ENCODE data around the gene HOXD8.

- no peak for TF ChIP-seq CTCF (IDR thresholded peaks at IDR 0.05)
- no peak for TF ChIP-seq POLR2AphosphoS5 (IDR thresholded peaks at IDR 0.05; ENCODE audit: low read depth, low read length)
Measured at GRCh38 chr2:176106581-176107539, 22.6 kb upstream of the HOXD8 start, which contains the start of gene HOXD11.
